Stomach (tissue), 9 donors: Measurements from ENCODE around the gene PTPRK. TPM values are rescaled to one million over a fixed set of nuclear protein-coding genes. Genes with fewer than 3 reads are reported as not detected.

Experiments used
- DNase-seq, 2 donors: peaks; one replicate each; pipeline versions ENCODE4 v3.0.0 to v3.0.0-alpha.2; 2013 to 2019
- H3K27ac ChIP-seq, 5 donors: fragments of 200-600 bp in 4 of 5; sonication (generic) in 4 of 5; one replicate each; pipeline ENCODE4 v1.5.1; 2013 to 2019; ENCODE audit warnings: mild to moderate bottlenecking in 1 of 5, moderate library complexity in 1 of 5
- H3K27me3 ChIP-seq, 3 donors: fragments of 200-600 bp; sonication (generic); one replicate each; pipeline ENCODE4 v1.5.1; 2017 to 2019; ENCODE audit warnings: mixed run types in 1 of 3
- H3K36me3 ChIP-seq, 4 donors: fragments of 200-600 bp; sonication (generic); 1 replicate in 3 of 4; 2 replicates in 1 of 4; pipeline ENCODE4 v1.5.1; 2016 to 2019
- H3K4me1 ChIP-seq, 4 donors: fragments of 200-600 bp; sonication (generic); one replicate each; pipeline ENCODE4 v1.5.1; 2016 to 2019
- H3K4me3 ChIP-seq, 4 donors: fragments of 200-600 bp; sonication (generic) in 3 of 4; one replicate each; pipeline ENCODE4 v1.5.1; 2016 to 2019; ENCODE audit warnings: mild to moderate bottlenecking in 1 of 4
- H3K9me3 ChIP-seq, 4 donors: fragments of 200-600 bp; sonication (generic); one replicate each; pipeline ENCODE4 v1.5.1; 2016 to 2019
- CTCF ChIP-seq, 7 experiments: fragments of 450-650 bp in 4 of 7; fragments of 200-600 bp in 3 of 7; sonication (generic) in 3 of 7; IDR thresholded peaks; one replicate each; pipeline ENCODE4 v1.5.1; 2016 to 2019; ENCODE audit warnings: antibody characterized with exemption in 7 of 7, control low read depth in 2 of 7, mild to moderate bottlenecking in 1 of 7
- EP300 ChIP-seq: sonication (generic); formaldehyde crosslinking; IDR thresholded peaks from one replicate; pipeline ENCODE4 v1.6.1; 2017; ENCODE audit warnings: antibody characterized with exemption
- POLR2A ChIP-seq, 4 donors: fragments of 450-650 bp; IDR thresholded peaks; one replicate each; pipeline ENCODE4 v1.6.1; 2016; ENCODE audit warnings: antibody characterized with exemption in 4 of 4, control low read depth in 2 of 4, mild to moderate bottlenecking in 1 of 4, moderate library complexity in 1 of 4
- POLR2AphosphoS5 ChIP-seq, 3 donors: sonication (generic); formaldehyde crosslinking; IDR thresholded peaks; one replicate each; pipeline ENCODE4 v1.6.1; 2016; ENCODE audit warnings: antibody characterized with exemption in 3 of 3
- WGBS, 5 donors: extraction: QIAGEN DNeasy Blood & Tissue Kit in 3 of 5; methylation state at CpG; one replicate each; pipeline versions ENCODE4 v1.1.5 to v1.1.7; 2013 to 2018; 5-methylcytosine and 5-hydroxymethylcytosine counted together
- intact Hi-C: fragments of 100-400 bp; cut with DNase I; formaldehyde crosslinking; loops from one replicate; pipeline ENCODE4 v1.15.1; 2023; ENCODE audit warnings: low total_unique reads
- polyA plus RNA-seq, 3 donors: library from polyadenylated mRNA; stranded (reverse); fragments of 200-250 nt; gene quantifications; one replicate each; pipeline ENCODE4 v1.2.3, GENCODE V29; 2013
- total RNA-seq, 5 donors: library from RNA; depleted of rRNA; stranded (reverse); fragments of >200 nt; gene quantifications; one replicate each; pipeline versions ENCODE4 v1.1.0 to v1.2.3, GENCODE V29; 2014 to 2016
- donor health status: healthy with polysubstance abuse.
- donor health status: Bipolar disorder and iron deficiency.
- donor health status: healthy.

PTPRK gene
- total and polyA plus RNA-seq, 8 donors: 7.0 to 644 (median 114) TPM

GRCh38 chr6:128394167-128394566 lies 126.2 kb downstream of the PTPRK start:
- peaks cover 0 to 26% (median 13%) of the 10 kb centered on the region in 4 donors for H3K4me1 ChIP-seq
- peaks cover 0 to 4% (median 0%) of the 10 kb centered on the region in 4 donors for H3K36me3 ChIP-seq
- no peak for TF ChIP-seq CTCF (IDR thresholded peaks at IDR 0.05)
- TF ChIP-seq POLR2A (IDR thresholded peaks at IDR 0.05): no peak
- TF ChIP-seq EP300: no peak
- TF ChIP-seq POLR2AphosphoS5 (IDR thresholded peaks at IDR 0.05): no peak
- DNase-seq: no peak
- H3K27me3 ChIP-seq: no peaks in the 10 kb centered on the region
- no peaks in the 10 kb centered on the region for H3K9me3 ChIP-seq
- H3K4me3 ChIP-seq: no peak overlapping the region
- 90 to 100% (median 96%) methylated on average over 1 of the region's 1 CpG for WGBS, 5 donors
- intact Hi-C loops: no loop called here
- H3K27ac ChIP-seq: no peak overlapping the region

GRCh38 chr6:128389820-128390534 lies 130.4 kb downstream of the PTPRK start:
- Histone ChIP-seq H3K27ac (no peak overlapping the region), H3K27me3 (no peaks in the 10 kb centered on the region), H3K4me3 (no peak overlapping the region), H3K36me3 (no peaks in the 10 kb centered on the region), H3K9me3 (no peaks in the 10 kb centered on the region), H3K4me1 (peaks cover 0 to 20% (median 10%) of the 10 kb centered on the region in 4 donors)
- WGBS, 5 donors: 57 to 83% (median 72%) methylated on average over 4 of the region's 4 CpGs
- intact Hi-C loops: no loop called here
- DNase-seq: no peak
- no peak for TF ChIP-seq CTCF (IDR thresholded peaks at IDR 0.05)
- TF ChIP-seq POLR2AphosphoS5 (IDR thresholded peaks at IDR 0.05): no peak
- no peak for TF ChIP-seq POLR2A (IDR thresholded peaks at IDR 0.05)
- TF ChIP-seq EP300: no peak

- intact Hi-C loops: no loop called here
- 0 to 2% (median 0%) methylated on average over 1 of the region's 1 CpG for WGBS, 5 donors
- no peak for DNase-seq
- TF ChIP-seq CTCF (IDR thresholded peaks at IDR 0.05): no peak
- TF ChIP-seq POLR2A (IDR thresholded peaks at IDR 0.05): no peak
- no peak for TF ChIP-seq EP300
- TF ChIP-seq POLR2AphosphoS5 (IDR thresholded peaks at IDR 0.05): no peak
- Histone ChIP-seq H3K4me1 (peaks cover 0 to 14% (median 5%) of the 10 kb centered on the region in 4 donors), H3K36me3 (no peaks in the 10 kb centered on the region), H3K4me3 (no peak overlapping the region), H3K27ac (no peak overlapping the region), H3K9me3 (no peaks in the 10 kb centered on the region), H3K27me3 (no peaks in the 10 kb centered on the region)
These were observed 132.0 kb downstream of the PTPRK start for GRCh38 chr6:128388380-128388779.

- intact Hi-C loops: no loop called here
- no peak for DNase-seq
- Histone ChIP-seq H3K27ac (no peak overlapping the region), H3K27me3 (no peaks in the 10 kb centered on the region), H3K36me3 (peaks cover 0 to 14% (median 6%) of the 10 kb centered on the region in 4 donors), H3K9me3 (peaks cover 0 to 18% (median 10%) of the 10 kb centered on the region in 4 donors), H3K4me3 (no peak overlapping the region), H3K4me1 (peaks cover 0 to 14% (median 6%) of the 10 kb centered on the region in 4 donors)
- TF ChIP-seq POLR2AphosphoS5 (IDR thresholded peaks at IDR 0.05) (no peak), EP300 (no peak), CTCF (IDR thresholded peaks at IDR 0.05) (no peak)
These were observed 139.5 kb downstream of the PTPRK start for GRCh38 chr6:128380891-128381290.
